Dermis blood vessel endothelial cell (primary cell): ENCODE results near the gene DYRK1A. TPM values are rescaled to one million over a fixed set of nuclear protein-coding genes. Genes with fewer than 3 reads are reported as not detected.

ENCODE experiments used
- DNase-seq: peaks from one replicate; pipeline ENCODE4 v3.0.0; 2010
- total RNA-seq: library from RNA; depleted of rRNA; stranded (reverse); fragments of >200 nt; gene quantifications from 2 replicates; pipeline ENCODE4 v1.2.3, GENCODE V29; 2014

DYRK1A gene
- total RNA-seq, 1 donor from 2014 or later: 75.6 TPM

GRCh38 chr21:37450445-37450941 is 83.9 kb downstream of the DYRK1A start:
- peak; percentile 52 for DNase-seq

- no peak for DNase-seq
These were observed 84.9 kb downstream of the DYRK1A start for GRCh38 chr21:37451446-37451845.

GRCh38 chr21:37452227-37452626 is 85.7 kb downstream of the DYRK1A start:
- peak; percentile 20 for DNase-seq

DNA sequence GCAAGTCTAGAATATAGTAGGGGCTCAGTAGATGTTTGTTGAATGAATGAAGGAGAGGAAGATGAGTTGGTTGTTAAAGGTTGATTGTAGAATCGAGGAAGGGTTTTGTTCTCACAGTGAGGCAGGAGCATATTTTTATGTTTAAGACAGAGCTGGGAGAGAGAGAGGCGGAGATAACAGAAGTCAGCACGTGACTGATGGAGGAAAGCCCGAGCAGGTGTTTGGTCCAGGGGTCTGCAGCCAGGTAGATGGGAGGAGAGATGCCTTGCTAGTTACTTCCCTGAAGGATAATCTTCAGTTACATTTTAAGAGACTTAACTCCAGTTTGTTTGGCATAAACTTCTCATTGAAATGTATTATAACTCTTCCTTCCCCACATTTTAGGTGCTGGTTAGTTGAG is 86.8 kb downstream of the DYRK1A start:
- no peak for DNase-seq

DNA sequence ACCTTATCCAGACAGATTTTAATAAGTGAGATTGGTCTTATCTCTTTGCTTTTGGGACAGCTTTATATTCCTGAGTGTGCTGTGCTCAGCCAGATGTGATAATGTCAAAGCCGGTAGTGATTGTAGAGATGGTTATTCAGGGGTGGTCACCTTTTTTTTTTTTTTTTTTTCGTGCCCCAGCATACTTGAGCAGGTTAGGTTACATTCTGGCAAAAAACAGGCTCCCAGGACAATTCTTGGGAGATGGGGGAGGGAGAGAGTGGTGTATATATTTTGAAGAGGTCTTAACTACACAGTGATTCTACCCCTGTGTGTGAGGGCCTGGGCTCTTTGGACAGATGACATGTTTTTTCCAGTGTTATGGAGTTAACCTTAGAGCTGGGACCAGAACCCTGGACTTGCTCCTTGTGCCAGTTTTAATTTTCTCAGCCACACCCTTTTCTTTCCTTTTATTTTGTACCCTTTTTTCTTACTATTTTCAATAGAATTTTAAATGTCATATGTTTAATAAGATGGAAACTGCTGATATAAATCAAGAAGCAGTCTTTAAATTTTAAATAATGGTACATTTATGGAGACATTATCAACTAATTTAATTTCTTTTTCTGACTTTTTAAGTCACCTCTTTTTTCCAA is 88.4 kb downstream of the DYRK1A start:
- no peak for DNase-seq

DNA sequence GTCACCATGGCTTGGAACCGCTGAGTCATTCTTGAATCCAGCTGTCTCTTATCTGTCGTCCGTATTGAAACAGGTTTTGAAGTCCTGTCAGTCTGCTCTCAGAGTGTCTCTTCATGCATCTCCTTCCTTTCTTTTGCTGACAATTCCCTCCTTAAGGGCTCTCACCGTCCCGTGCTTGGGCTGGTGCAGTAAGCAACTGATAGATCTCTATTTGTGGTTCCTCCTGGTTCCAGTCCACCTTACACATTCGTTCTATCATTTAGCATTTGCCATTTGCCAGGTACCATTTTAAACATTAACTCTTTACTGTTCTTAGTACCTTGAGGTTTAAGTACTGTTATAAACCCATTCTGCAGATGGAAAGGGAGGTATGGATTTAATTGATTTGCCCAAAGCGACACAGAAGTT is 88.9 kb downstream of the DYRK1A start:
- DNase-seq: peak; percentile 18

- peak; percentile 13 for DNase-seq
These were observed 92.2 kb downstream of the DYRK1A start for GRCh38 chr21:37458669-37459276.

DNA sequence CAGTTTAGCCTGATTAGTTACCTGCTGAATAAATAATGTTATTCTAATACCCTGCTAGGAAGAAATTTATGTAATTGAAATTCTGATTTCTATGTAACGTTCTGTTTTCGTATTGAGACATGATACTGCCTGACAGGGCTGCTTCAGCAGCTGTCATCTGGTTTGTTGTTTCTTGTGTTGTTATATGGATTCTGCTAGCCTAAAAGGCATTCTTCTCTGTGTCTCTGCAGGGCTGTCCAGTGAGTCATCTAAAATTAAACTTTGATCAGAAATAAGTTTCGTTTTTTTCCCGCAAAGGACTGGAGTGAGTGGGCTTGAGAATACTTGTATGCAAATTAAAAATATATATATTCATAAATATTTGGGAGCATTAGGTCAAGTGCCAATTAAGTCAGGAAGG is 93.0 kb downstream of the DYRK1A start:
- no peak for DNase-seq

GRCh38 chr21:37460196-37460595 is 93.6 kb downstream of the DYRK1A start:
- no peak for DNase-seq

GRCh38 chr21:37461479-37461878 is 94.9 kb downstream of the DYRK1A start:
- no peak for DNase-seq

DNA sequence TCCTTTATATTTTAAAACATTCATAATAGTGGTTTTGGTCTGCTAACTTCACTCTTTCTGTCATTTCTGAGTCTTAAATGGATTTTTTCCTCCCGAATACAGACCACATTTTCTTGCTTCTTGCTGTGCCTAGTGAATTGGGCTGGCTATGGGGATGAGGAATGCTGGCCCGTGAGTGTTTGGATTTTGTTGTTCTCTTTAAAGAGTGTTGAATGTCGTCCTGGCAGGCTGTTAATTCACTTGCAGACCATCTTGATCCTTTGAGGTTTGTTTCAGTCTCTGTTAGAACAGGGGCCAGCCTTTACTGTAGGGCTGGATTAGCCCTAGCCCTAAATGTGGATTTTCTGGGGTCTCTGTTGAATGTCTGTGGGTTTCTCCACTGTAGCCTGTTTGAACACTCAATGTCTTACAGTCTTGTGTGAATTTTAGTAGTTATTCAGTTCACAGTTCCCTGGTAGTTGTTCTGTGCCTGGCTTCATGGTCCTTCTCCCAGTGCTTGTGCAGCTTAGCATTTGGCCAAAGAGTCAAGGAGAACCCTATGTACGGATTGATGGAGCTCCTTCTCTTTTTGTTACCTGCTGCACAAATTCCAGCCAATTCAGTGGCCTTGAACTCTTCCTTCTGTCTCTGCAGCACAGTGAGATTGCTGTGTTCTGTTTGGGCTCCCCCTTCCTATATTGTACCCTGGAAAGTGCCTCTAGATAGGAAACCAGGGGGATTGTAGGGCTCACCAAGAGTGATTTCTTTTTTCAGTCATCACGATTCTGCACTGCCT is 95.7 kb downstream of the DYRK1A start:
- DNase-seq: no peak

DNA sequence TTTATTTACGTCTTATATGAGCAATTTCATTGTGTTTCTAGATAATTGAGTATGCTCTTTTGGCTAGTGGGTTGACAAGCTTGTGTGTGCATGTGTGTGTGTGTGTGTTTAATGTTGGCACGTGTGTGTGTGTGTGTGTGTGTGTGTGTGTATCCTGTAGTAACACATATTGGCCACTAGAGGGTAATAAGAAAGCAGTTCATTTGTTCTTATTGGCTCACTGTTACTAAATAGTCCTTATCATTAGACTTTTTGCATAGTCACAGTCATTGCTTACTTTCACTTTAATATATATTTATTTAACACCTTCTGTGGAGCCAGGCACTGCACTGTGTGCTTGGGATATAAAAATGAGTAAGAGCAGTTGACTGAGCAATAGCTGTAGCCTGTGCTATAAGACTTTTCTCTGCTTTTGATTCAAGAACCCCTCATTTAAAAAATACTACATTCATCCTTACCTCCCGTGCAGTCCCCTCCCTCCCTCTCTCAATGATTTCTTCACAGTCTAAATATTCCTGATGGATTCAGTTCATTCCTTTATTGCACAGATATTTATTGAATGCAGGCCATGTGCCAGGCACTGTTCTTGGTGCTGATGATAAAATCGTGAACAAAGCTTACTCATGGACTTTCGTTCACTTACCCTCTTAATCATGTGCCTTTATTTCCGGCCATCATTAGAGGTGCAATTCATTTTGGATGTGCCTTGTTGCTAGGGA is 96.7 kb downstream of the DYRK1A start:
- DNase-seq: peak; percentile 64

DNA sequence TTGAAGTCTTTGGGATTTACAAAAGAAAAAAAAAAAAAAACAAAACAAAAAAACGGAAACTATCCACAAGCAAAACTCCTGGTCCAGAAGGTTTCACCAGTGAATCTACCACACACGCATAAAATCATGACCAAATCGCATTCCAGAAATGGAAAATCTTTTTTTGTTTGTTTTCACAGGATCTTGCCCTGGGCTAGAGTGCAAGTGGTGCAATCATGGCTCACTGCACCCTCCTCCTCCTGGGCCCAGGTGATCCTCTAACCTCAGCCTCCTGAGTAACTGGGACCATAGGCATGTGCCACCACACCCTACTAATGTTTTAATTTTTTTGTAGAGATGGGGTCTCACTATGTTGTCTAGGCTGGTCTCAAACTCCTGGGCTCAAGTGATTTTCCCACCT is 100.5 kb downstream of the DYRK1A start:
- no peak for DNase-seq

GRCh38 chr21:37468909-37469308 is 102.3 kb downstream of the DYRK1A start:
- DNase-seq: no peak

- no peak for DNase-seq
These were observed 102.9 kb downstream of the DYRK1A start for GRCh38 chr21:37469441-37469840.

GRCh38 chr21:37472581-37472980 is 106.0 kb downstream of the DYRK1A start:
- DNase-seq: no peak

GRCh38 chr21:37473491-37473890 is 106.9 kb downstream of the DYRK1A start:
- no peak for DNase-seq

DNA sequence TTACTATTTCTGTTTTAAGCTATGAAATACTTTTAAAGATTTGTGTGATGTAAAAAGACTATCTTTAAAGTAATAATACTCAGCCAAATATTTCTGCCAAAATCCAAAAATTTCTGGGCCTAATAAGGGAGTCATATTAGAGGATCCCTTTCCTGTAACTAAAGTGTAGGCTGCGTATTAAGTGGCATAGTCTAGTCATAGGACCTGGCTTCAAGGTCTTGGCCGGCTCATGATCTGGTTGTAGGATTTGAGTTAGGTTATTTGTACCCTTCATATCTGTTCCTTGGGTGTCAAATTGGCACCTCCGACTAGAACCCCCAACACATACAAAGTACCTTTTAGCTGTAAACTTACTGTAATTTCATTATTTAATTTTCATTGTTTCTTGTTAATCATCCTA is 107.8 kb downstream of the DYRK1A start:
- no peak for DNase-seq

DNA sequence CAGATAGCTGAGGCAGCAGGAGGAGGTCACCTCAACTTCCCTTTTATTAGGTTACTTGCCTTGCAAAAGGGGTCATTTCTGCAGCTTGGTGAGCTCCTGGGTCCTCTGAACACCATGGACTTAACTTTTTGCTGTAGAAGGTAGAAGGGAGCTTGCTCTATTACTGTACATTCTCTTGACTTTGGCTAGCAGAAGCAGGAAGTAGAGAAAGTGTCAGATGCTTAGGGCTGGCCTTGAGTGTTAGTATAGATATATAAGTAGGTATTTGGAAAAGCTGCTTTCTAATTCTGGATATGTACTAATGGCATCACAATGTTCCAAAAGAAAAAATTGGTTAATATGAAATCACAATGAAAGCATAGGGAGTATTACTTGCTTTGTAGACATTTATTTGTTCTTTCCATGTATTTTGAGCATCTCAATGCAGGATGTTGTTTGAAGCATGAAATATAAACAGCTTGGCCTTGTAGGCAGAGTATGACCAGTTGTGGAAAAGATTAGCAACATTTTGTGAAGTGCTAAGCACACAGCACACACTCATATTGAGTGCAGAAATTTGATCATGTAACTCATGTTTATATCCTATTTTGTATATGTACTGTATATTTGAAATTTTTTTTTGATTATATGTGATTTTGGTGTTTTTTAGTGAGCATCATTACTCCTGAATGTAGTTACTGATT is 108.8 kb downstream of the DYRK1A start:
- no peak for DNase-seq

- DNase-seq: no peak
These were observed 112.2 kb downstream of the DYRK1A start for GRCh38 chr21:37478794-37479193.

- DNase-seq: no peak
These were observed 117.2 kb downstream of the DYRK1A start for GRCh38 chr21:37483776-37484175.
